HG03139 (cell line): ENCODE results near the gene SYCE1.

Experiments used
- ATAC-seq: cut with Tn5 transposase; IDR thresholded peaks from one replicate; pipeline ENCODE4 v1.9.1; 2021; ENCODE audit not compliant: unreplicated experiment

SYCE1 gene

DNA sequence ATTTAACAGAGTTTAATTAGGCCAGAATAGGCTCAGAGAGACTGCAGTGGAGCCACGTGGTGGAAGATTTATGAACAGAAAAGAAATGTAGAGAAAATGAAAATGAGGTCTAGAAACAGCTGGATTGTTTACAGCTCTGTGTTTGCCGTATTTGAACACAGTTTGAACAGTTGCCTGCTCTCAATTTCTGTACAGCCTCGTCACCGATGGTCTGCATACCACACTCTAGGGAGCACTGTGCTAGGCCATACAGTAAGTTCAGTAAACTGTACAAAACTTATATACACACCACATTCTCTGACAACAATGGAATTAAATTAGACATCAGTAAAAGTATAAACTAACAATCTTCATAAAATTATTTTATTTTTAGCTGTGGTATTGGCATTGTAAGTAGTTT lies 49.3 kb downstream of the SYCE1 start:
- no peak for ATAC-seq

DNA sequence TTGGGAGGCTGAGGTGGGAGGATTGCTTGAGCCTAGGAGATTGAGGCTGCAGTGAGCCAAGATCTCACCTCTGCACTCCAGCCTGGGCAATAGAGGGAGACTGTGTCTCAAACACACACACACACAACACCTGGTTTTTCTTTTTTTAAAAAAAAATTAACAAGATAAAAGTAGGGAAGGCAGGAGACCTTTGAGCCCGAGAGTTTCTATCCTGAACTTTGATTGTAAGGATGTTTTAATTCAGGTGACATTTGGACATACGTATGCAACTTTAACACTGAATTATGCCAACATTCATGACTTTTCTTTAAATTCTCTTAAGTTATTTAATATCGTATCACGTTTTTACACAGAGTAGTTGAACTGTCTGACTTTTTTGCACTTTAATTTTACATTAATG lies 49.9 kb downstream of the SYCE1 start:
- no peak for ATAC-seq

DNA sequence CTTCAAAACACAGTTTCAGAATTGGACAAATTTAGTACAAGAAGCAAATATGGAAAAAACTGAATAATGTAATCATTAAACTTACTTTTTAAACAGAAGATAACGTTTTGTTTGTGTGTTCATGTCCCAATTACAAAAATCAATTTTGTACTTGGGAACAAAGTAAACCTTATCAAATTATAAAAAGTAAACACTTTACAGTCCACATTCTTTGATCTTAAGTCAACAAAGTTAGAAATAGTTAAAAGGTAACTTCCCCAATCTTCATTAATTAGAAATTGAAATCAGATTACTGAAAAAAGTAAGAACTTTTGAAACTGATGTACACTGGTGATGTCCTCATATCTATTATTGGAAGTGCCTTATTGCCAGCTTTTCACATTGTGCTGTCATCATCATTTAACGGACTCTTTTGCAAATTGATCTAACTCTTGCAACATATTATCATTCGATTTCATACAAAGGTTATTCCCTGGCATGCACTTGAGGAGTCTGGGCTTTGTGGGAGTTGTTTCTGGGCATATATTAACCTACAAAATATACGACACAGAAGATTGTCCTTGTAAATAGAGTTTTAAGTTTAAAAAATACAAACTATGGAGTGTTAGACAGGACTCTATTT lies 53.4 kb downstream of the SYCE1 start:
- ATAC-seq, result no peak

DNA sequence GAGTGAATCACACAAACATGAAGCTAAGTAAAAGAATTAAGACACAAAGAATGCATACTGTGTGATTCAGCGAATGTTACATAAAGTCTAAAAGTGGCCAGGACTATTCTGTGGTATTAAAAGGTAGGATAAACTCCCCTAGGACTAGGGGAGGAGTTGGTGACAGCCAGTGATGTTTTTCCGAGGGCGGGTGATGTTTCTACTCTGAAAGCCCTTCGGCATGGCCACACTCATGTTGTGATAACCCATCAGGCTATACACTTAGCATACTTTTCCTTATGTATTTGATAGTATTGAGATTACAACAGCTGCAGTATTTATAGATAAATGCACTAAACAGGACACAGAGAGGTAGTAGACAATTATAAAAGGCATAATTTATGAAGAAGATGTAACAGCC lies 54.0 kb downstream of the SYCE1 start:
- ATAC-seq, result no peak

DNA sequence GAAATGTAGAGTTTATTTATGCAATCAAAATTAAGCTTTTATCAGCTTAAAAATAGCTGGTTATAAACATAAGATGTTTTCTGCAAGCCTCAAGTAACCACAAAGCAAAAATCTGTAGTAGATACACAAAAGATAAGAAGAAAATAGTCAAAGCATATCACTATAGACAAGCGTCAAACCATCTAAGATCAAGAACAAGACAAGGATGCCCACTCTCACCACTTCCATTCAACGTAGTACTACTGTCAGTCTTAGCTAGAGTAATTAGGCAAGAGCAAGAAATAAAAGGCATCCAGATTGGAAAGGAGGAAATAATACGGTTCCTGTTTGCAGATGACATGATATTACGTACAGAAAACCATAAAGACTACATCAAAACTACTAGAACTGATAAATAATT lies 55.7 kb downstream of the SYCE1 start:
- no peak for ATAC-seq
